ENCODE data around the gene ELMOD1.

- TF ChIP-seq CTCF (IDR thresholded peaks at IDR 0.05): no peak
- TF ChIP-seq EP300 (IDR thresholded peaks at IDR 0.05): no peak
- no peak for TF ChIP-seq POLR2A (IDR thresholded peaks at IDR 0.05)
Measured at GRCh38 chr11:107648242-107648641, 57.3 kb downstream of the ELMOD1 start.

Measured in ovary (tissue), 3 donors.